NCI-H2196 treated with DMSO at 0.1 percent for 48 hours (cell line): ENCODE measurements around the gene USP36.
A peak's percentile ranks its signal among the peaks of the same experiment; 100 is the strongest.
"Not testable (repeated sequence)": the region's sequence is repeated elsewhere in the genome, so short reads cannot be mapped to it uniquely, and the experiment has no call there.

Experiments
- DNase-seq: peaks from one replicate; lab custom pipeline; 2025; ENCODE audit not compliant: unreplicated experiment; lab: John Stamatoyannopoulos, UW

Gene USP36

DNA sequence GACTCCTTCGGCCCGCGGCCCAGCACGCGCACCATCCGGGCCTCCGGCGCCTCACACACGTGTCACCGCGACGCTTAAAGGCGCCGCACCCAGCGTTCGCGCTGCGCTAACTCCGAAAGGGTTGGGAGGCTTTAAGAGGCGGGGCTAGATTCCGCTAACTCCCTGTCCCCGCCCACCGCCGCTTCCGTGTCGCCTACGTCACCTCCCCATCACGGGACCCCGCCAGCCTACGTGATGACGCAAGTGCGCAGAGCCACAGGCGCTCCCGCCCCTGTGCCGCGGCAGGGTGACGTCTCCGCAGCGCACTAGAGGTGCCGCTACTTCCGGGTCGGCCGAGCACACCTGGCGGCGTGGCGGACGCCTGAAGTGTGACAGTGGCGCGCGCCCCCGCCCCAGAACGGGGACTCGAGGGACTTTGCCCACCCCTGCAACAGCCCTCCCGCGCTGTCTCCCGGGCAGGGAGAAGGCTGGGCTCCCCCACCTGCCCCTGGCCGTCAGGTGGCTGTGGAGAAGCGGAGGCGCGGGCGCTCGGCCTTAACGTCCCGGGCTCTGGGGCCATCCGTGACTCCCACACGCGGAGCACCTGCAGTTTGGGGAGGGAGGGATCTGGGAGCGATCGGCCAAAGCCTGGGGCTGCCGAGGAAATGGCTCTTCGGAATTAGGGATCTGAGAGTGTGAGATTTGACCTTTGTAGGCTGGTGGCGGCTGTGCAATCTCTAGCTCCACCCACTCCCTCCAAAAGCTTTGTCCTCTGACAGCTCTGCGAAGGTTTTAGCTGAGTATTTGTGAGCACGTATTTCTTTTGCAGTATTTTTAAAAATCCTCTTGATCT is at the start of gene USP36:
TSS of gene USP36 (minus strand) at position 35 of the 832 bp plus-strand sequence. CDS start 4,451 bp downstream, outside the sequence.
- peak; percentile 100 for DNase-seq

DNA sequence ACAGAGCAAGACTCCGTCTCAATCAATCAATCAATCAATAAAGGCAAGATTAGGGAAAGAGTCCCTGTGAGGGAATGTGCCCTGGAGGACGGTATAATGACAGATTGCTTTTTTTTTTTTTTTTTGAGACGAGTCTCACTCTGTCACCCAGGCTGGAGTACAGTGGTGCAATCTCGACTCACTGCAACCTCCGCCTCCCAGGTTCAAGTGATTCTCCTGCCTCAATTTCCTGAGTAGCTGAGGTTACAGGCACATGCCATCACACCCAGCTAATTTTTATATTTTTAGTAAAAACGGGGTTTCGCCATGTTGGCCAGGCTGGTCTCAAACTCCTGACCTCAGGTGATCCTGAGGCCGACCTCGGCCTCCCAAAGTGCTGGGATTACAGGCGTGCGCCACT is 49.5 kb upstream of the USP36 start:
- not testable (repeated sequence) for DNase-seq

DNA sequence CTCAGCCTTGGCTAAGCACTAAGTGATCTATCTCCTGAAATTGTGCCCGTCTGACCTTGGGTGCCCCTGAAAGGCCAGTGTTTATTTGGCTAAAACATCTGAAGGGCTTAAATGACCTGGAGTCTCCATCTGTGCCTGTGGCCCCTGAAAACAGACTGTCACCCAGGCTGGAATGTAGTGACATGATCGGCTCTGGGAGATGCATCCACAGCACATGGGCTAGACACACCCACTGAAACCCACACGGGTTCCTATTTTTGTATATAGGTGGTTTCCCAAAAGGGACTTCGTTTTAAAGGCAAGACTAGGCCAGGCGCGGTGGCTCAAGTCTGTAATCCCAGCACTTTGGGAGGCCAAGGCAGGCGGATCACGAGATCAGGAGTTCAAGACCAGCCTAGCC is 48.9 kb upstream of the USP36 start:
- DNase-seq, result no peak

DNA sequence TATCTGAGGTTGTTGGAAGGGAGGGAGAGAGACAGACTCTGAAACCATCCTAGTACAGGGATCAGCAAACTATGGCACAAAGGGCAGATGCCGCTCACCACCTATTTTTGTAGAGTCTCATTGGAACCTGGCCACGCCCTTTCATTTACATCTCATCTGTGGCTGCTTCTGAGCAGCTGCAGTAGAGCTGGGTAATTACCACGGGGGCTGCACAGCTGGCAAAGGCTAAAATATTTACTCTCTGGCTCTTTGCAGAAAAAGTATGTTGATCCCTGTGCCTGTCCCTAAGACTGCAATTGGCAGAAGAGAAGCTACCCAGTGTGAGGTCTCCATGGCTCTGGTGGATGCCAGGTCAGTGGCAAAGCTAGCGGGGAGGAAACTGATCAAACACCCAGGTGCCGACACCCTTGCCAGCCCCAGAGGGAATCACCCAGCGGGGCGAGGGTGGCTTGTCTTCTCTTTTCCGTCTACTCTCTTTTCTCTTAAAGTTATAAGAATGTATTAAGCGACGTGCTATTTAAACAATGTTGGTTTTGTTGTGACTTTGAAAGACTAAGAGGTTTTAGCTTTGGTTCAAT is 48.4 kb upstream of the USP36 start:
- no peak for DNase-seq

DNA sequence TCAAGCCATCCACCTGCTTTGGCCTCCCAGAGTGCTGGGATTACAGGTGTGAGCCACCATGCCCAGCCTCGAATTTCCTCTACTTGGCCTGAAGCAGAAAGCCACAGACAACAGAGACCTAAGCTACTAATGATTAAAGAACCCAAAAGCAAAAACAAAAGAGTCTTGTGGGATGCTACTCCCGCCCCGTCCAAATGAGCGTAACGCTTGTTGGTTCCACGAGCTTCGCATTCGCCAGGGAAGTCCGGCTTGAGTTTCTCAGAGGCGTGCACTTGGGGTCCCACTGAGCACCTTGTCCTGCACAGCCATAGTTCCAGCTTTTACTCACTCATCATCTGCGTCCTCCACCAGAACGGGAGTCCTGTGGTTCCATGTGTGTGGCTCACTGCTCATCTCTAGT is 46.3 kb upstream of the USP36 start:
- DNase-seq, result no peak

DNA sequence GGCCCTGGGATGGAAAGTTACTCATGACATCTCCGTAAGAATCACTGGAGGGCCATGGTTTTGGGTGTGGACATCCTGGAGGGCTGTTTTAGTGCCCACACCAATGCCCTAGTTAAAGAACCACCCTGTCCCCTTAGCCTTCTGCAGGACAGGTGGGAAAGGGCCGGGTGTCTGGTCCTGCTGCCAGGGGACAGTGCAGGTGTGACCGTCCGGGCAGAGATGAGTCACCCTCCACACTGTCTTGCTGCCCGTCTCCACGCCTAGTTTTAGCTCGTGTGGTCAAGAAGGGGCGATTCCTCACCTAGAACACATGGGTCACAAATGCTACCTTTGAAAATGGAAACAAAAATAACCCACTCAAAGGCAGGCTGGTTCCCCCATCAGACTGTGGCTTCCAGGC is 45.3 kb upstream of the USP36 start:
- DNase-seq, result no peak

GRCh38 chr17:78884876-78885667 is 44.5 kb upstream of the USP36 start:
- DNase-seq, result no peak

DNA sequence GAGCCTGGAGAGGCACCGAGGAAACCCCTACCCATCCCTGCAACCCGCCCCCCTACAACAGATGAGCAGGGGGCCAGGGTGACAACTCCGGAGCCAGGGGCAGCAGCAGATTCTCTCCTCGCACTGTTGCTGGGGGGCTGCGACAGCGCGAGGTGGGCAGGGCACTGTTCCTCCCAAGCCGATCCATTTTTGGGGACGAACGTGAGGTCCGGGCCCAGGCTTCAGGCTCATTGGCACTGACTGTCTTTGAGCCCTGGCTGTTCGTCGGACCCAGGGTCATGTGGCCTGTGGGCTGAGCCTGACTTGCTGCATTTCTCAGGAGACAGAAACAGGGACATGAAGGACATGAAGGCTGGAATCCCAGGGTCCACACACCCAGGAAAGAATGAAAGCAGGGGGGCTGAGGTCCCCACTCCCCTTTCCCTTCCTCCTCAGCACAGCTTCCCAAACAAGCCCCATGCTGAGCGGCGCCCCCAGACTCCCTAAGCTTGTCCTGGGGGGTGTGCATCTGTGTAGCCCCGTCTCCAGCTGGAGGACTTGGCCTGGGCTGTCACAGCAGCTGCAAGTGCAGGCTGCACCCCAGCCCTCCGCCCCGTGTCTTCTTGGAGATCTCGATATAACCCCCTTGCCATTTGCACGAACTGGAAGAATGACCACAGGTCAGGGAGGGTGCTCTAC is 43.7 kb upstream of the USP36 start:
- no peak for DNase-seq

GRCh38 chr17:78883533-78884131 is 43.0 kb upstream of the USP36 start:
- peak; percentile 95 for DNase-seq

GRCh38 chr17:78883089-78883532 is 42.5 kb upstream of the USP36 start:
- no peak for DNase-seq

- DNase-seq, result no peak
Measured at GRCh38 chr17:78882540-78883088, 42.0 kb upstream of the USP36 start.

GRCh38 chr17:78879635-78880186 is 39.1 kb upstream of the USP36 start:
- no peak for DNase-seq

DNA sequence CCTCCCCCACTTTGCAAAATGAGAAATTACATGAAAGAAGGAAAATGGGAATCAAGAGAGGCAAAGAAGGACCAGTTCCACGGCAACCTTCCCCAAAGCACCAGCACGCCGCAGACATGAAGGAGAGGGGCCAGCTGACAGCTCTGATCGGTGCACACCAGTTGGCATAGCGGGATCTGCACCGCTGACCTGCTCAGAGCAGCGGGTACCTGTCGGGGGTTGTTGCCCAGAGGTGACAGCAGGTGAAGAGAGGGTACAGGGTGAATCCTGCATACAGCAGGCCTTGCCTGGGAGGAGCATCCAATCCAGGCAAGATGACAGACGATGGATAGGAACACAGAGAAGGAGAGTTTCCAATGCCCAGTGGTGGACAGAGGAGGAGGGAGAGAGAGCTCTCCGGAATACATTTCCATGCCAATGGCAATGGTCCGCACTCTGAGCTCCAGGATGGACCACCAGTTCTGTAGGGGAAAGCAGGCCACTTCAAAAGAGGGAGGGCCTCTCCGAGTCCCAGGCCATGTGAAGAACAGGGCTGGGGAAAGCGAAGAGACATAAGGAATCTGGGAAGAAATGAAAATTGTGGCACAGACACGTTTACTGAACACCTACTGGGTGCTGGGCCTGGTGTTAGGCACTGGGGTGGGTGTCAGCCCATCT is 38.4 kb upstream of the USP36 start:
- DNase-seq, result no peak

- DNase-seq, result no peak
Measured at GRCh38 chr17:78878261-78878660, 37.6 kb upstream of the USP36 start.

GRCh38 chr17:78876954-78877517 is 36.4 kb upstream of the USP36 start:
- not testable (repeated sequence) for DNase-seq

- no peak for DNase-seq
Measured at GRCh38 chr17:78876094-78876597, 35.5 kb upstream of the USP36 start.

GRCh38 chr17:78875363-78876093 is 34.9 kb upstream of the USP36 start:
- no peak for DNase-seq
